AG09319 (cell line): Measurements from ENCODE around the gene PPP1R18.

Source experiments
- DNase-seq: peaks from one replicate; pipeline ENCODE4 v3.0.0-alpha.2; 2010; ENCODE audit warnings: low read depth; ENCODE audit errors: extremely low read depth
- TF ChIP-seq, protein P1 (sequence below): IDR thresholded peaks from 2 replicates; pipeline ENCODE4 v1.5.1; 2011; ENCODE audit warnings: low read depth, mild to moderate bottlenecking, inconsistent platforms, low read length, moderate library complexity

PPP1R18 gene

DNA sequence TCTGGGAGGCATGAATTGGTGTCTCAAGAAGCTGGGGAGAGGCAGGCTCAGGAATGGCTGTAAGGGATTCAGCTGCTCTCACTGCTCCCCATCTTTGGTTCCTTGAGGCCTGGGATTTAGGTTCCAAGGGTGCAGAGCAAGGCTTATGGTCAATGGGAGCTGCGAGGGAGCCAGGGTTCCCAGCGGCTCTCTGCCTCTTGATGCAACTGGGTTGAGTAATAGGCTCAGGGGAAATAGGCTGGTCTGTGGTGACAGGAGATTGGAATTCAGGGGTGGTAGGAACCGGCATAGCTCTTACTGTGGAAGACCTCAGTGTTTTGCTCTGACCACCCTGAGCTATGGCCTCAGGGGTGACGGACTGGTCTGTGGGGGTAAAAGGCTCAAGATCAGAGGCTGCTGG, 17.4 kb upstream of the PPP1R18 start:
- TF ChIP-seq, protein P1, sequence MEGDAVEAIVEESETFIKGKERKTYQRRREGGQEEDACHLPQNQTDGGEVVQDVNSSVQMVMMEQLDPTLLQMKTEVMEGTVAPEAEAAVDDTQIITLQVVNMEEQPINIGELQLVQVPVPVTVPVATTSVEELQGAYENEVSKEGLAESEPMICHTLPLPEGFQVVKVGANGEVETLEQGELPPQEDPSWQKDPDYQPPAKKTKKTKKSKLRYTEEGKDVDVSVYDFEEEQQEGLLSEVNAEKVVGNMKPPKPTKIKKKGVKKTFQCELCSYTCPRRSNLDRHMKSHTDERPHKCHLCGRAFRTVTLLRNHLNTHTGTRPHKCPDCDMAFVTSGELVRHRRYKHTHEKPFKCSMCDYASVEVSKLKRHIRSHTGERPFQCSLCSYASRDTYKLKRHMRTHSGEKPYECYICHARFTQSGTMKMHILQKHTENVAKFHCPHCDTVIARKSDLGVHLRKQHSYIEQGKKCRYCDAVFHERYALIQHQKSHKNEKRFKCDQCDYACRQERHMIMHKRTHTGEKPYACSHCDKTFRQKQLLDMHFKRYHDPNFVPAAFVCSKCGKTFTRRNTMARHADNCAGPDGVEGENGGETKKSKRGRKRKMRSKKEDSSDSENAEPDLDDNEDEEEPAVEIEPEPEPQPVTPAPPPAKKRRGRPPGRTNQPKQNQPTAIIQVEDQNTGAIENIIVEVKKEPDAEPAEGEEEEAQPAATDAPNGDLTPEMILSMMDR, result no peak
- DNase-seq, result no peak

DNA sequence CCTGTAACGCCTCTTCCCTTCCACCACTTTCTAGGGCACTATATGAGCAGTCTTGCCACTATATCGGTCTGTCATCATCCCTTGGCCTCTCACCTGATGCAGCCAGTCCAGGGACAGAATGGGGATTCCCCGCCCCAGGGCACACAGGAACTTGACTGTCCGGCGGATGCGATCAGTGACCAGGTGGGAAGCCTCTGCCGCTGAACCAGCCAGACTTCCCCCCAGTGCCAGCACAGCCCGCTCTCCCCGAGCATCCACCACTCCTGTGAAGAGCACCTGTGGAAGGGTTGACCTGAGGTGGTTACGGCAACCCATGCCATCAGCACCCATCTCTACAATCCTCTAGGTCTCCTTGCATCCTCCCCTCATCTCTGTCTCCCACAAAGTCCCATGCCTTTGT, 16.6 kb upstream of the PPP1R18 start:
- TF ChIP-seq, protein P1, result no peak

DNA sequence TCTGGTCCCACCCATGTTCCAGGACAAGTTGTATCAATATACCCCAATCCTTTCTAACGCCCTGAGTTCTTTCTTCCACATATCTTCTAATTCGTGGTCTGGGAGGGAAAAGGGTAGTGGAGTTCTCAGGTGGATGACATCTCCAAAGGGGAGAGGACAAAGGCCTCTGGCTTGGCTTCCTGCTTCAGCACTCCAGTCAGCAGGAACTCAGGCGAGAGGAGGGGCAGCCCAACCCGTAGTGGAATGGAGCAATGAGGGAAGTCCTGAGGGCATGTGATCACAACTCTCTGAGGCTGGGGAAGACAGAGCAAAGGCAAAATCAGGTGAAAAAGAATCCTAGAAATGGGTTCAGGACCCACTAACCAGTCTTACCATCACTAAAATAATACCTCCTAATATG, 13.9 kb upstream of the PPP1R18 start:
- TF ChIP-seq, protein P1, result no peak
- no peak for DNase-seq

More for the DNA sequence above, 16.6 kb upstream of the PPP1R18 start:
- DNase-seq, result no peak

DNA sequence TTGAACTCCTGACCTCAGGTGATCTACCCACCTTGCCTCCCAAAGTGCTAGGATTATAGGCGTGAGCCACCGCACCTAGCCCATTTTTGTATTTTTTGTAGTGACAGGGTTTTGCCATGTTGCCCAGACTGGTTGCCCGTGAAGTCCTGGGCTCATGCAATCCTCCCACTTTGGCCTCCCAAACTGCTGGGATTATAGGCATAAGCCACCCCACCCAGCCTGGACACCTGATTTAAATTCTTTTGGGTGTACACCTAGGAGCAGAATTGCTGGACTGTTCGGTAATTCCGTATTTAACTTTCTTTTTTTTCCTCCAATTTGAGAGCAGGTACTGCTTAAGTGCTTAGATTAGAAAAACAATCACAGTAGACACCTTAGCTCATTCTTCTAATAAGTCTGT, 10.0 kb upstream of the PPP1R18 start:
- TF ChIP-seq, protein P1, result no peak
- DNase-seq, result no peak

DNA sequence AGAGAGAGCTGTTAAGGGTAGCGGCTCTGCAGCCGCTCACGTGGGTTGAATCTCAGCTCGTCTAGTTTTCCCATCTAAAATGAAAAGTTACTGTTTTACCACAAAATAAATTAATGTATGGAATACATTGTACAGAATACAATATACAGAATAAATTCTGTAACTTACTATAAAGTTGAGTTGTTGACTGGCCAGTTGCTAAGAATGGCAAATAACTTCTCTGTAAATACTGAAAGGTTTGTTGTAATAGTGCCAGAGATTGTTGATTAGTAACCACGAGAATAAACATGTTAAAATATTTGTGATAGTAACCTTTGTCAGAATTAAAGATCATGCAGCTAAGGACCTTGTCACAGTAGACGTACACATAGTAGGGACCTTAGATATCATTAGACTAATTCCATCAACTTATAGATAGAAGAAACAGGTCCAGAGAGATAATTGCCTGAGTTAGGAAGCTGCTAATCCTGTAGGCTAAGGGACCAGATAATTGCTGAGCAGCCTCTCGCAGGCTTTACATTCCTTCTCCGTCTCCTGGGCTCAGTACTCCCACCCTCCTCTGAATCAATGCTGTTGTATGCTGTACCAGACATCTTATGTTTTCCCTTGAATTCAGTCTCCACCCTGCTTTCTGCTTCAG, 4.9 kb upstream of the PPP1R18 start:
- TF ChIP-seq, protein P1, result no peak
- DNase-seq, result no peak

DNA sequence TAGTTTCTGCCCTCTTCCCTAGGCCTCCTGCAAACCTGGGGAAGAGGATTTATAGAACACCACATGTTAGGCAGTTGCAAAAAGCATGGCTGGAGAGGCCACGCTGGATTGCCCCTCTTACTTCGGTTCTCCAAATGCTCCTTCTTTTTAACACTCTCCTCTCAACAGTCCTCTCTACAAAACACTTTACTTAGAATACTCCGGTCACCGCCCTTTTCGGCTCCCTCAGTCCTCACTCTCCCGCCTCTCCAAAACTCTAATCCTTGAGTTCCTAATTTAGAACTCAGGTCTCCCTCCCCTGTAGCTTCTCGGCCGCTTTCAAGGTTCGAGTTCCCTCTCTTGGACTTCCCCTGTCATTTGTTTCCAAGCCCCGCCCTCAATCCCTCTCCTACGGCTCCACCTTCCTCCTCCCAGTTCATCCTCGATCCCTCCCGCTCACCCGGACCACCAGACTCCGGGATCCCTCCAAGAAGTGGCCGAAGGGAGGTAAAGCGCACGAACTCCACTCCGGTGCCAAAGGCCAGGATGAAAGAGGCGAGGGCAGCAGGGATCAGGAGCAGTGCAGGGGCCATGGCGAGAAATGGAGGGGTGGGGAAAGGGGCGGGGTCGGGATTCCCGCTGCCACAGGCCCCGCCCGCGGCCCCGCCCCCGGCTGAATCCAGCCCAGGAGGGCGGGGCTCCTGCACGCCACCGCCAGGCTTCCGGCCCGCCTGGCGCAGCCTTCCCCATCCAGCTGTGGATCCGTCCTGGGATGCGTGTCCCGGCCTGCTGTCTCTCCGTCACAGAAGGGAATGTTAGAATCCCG, 4.2 kb upstream of the PPP1R18 start, which contains the start of gene NRM:
Gene NRM (minus strand): TSS at position 582 of the 805 bp plus-strand sequence. CDS start 10 bp downstream, at position 572.
- DNase-seq, result no peak
- TF ChIP-seq, protein P1, result no peak

DNA sequence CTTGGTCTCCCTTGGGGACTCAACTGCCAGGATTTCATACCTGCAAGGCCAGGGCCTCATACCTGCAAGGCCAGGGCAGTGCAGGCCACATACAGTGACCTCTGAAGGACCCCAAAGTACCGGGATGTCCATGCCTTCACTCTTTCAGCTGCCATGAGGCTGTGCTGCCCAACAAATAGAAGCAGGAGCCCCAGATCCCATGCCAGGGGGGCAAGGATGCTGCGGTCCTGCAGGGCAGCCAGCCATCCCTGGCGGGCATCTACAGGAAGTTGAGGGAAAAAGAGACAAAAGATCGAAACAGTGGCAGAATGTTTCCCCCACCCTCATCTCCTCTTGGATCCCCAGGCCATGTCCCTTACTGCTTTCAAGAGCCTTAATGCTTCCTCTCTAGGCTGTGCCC, 3.5 kb upstream of the PPP1R18 start:
- TF ChIP-seq, protein P1, result no peak

More for the DNA sequence above, 3.5 kb upstream of the PPP1R18 start:
- DNase-seq, result no peak
